ENCODE results near the gene AAGAB. TPM values are rescaled to one million over a fixed set of nuclear protein-coding genes. Genes with fewer than 3 reads are reported as not detected.
A peak's percentile ranks its signal among the peaks of the same experiment; 100 is the strongest.

Gene AAGAB
- total RNA-seq, 1 donor from 2014 or later = 50.9 TPM

DNA sequence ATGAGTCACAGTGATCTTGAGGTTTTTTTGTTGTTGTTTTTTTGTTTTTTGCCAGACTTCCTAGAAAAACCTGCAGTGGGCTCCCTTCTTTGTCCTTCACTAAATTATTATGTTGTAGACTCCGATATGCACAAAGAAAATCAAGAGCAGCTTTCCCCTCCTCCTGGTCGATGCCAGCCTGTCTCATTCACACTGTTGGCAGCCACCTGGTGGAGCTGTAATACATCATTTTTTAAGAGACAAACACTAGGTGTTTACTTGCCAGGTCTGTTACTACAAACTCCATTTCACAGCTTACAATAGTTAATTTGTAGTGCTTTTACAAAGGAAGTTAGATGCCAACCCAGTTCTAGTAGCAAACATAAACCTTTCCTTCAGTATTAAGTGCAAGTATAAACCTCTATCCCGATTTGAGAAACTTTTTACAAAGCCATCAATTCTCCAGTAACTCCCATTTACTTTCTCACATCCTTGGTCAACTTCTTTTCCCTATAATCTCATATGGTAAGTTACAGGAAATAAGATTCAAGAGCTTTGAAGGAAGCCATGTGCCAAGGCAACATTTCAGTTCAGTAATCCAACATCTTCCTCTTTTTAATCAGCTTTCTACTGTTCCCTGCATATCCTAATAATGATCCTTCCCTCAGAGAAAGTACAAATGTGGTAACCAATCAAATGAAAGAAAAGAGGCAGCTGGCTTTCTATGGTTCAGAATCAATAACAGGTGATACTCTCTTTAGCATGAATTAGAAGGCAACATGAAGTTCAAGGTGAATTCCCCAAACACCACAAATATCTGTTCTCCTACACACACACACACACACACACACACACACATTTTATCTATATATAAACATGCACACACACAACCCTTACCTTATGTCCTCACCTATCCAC lies 14.0 kb downstream of the AAGAB start:
- no peak overlapping the region for H3K4me3 Mint-ChIP-seq
- peak; percentile 24 for TF ChIP-seq CTCF (conservative IDR thresholded peaks at IDR 0.05)
- H3K9me3 Mint-ChIP-seq = no peaks in the 10 kb centered on the region
- peaks cover 30% of the 10 kb centered on the region for H3K4me1 Mint-ChIP-seq (ENCODE audit: unreplicated experiment)
- no peak for DNase-seq (ENCODE audit: extremely low spot score, unreplicated experiment)
- peaks cover 12% of the 10 kb centered on the region for H3K36me3 Mint-ChIP-seq
- H3K27ac Mint-ChIP-seq = no peak overlapping the region
- no peaks in the 10 kb centered on the region for H3K27me3 Mint-ChIP-seq

- peaks cover 3% of the 10 kb centered on the region for H3K4me1 Mint-ChIP-seq (ENCODE audit: unreplicated experiment)
- peaks cover 60% of the 10 kb centered on the region for H3K36me3 Mint-ChIP-seq
- TF ChIP-seq CTCF (conservative IDR thresholded peaks at IDR 0.05) = no peak
- no peak for DNase-seq (ENCODE audit: extremely low spot score, unreplicated experiment)
- no peaks in the 10 kb centered on the region for H3K9me3 Mint-ChIP-seq
- no peak overlapping the region for H3K4me3 Mint-ChIP-seq
- no peaks in the 10 kb centered on the region for H3K27me3 Mint-ChIP-seq
- H3K27ac Mint-ChIP-seq = no peak overlapping the region
These were observed 21.9 kb downstream of the AAGAB start for GRCh38 chr15:67232591-67232990.

DNA sequence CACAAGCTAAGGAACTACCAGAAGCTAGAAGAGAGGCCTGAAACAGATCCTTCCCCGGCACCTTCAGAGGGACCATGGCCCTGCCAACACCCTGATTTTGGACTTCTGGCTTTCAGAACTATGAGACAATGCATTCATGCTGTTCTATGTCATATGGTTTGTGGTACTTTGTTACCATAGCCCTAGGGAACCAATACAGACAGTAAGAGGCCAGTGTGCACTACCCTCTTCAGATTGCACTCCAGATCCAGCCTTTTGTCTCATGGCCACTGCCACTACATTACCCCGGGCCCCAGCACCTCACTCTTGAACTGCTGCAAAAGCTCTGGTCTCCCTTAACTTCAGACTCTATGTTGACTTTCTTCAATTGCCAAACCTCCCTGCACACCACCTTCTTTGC lies 24.0 kb downstream of the AAGAB start:
- TF ChIP-seq CTCF (conservative IDR thresholded peaks at IDR 0.05) = no peak
- no peak for DNase-seq (ENCODE audit: extremely low spot score, unreplicated experiment)
- no peaks in the 10 kb centered on the region for H3K27me3 Mint-ChIP-seq
- no peaks in the 10 kb centered on the region for H3K4me1 Mint-ChIP-seq (ENCODE audit: unreplicated experiment)
- H3K27ac Mint-ChIP-seq = no peak overlapping the region
- peaks cover 54% of the 10 kb centered on the region for H3K36me3 Mint-ChIP-seq
- no peaks in the 10 kb centered on the region for H3K9me3 Mint-ChIP-seq
- no peak overlapping the region for H3K4me3 Mint-ChIP-seq

DNA sequence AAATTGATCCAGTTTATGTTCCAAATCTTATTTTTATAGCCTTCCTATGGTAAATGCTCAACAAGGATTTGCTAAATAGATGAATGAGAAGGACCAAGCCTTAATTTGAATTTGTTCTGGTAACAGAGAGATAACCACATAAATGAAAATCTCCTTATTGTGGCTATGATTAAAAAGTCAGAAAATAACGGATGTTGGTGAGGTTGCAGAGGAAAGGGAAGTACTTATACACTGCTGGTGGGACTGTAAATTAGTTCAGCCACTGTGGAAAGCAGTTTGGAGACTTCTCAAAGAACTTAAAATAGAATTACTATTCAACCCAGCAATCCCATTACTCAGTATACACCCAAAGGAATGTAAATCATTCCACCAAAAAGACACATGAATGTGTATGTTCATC lies 26.2 kb downstream of the AAGAB start:
- H3K9me3 Mint-ChIP-seq = no peaks in the 10 kb centered on the region
- DNase-seq (ENCODE audit: extremely low spot score, unreplicated experiment) = no peak
- no peak overlapping the region for H3K27ac Mint-ChIP-seq
- peaks cover 45% of the 10 kb centered on the region for H3K36me3 Mint-ChIP-seq
- no peak for TF ChIP-seq CTCF (conservative IDR thresholded peaks at IDR 0.05)
- no peak overlapping the region for H3K4me3 Mint-ChIP-seq
- H3K27me3 Mint-ChIP-seq = no peaks in the 10 kb centered on the region
- no peaks in the 10 kb centered on the region for H3K4me1 Mint-ChIP-seq (ENCODE audit: unreplicated experiment)

DNA sequence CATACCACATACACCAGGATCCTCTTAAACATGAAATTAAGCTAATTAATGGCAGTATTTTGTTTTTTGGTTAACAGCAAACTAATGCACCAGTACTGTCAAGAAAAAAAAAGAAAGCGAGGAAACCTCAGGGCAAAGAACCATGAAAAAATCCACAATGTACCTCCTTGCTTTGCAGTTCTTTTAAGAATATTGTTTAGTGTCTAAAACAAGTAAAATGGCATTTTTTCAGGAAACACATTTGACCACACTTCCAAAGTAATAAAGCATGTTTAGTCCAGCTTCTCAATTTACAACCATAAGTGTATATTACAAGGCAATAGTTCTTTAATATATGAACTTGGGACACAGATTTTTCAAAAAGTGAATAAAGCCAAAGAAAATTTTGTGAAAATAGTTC lies 26.6 kb downstream of the AAGAB start:
- H3K27ac Mint-ChIP-seq = no peak overlapping the region
- peaks cover 41% of the 10 kb centered on the region for H3K36me3 Mint-ChIP-seq
- no peaks in the 10 kb centered on the region for H3K9me3 Mint-ChIP-seq
- no peaks in the 10 kb centered on the region for H3K4me1 Mint-ChIP-seq (ENCODE audit: unreplicated experiment)
- TF ChIP-seq CTCF (conservative IDR thresholded peaks at IDR 0.05) = no peak
- H3K27me3 Mint-ChIP-seq = no peaks in the 10 kb centered on the region
- no peak overlapping the region for H3K4me3 Mint-ChIP-seq
- DNase-seq (ENCODE audit: extremely low spot score, unreplicated experiment) = no peak

All from type B pancreatic cell (in vitro differentiated cells).